Mammary epithelial cell (primary cell): Measurements from ENCODE around the gene TMEFF2.

Experiments
- EZH2 ChIP-seq: IDR thresholded peaks from 2 replicates; pipeline ENCODE4 v1.6.1; 2012; ENCODE audit warnings: low read length, inconsistent platforms, borderline replicate concordance
- TF ChIP-seq, protein P1 (sequence below), 2 donors: IDR thresholded peaks in 1 of 2; conservative IDR thresholded peaks in 1 of 2; 2 replicates each; pipeline ENCODE4 v1.5.1; 2011 to 2012; ENCODE audit warnings: inconsistent platforms in 2 of 2, low read length in 2 of 2, mild to moderate bottlenecking in 2 of 2, control low read depth in 1 of 2, low read depth in 1 of 2; ENCODE audit not compliant: insufficient read depth in 1 of 2; ENCODE audit errors: extremely low read depth in 1 of 2

- TF ChIP-seq, protein P1, sequence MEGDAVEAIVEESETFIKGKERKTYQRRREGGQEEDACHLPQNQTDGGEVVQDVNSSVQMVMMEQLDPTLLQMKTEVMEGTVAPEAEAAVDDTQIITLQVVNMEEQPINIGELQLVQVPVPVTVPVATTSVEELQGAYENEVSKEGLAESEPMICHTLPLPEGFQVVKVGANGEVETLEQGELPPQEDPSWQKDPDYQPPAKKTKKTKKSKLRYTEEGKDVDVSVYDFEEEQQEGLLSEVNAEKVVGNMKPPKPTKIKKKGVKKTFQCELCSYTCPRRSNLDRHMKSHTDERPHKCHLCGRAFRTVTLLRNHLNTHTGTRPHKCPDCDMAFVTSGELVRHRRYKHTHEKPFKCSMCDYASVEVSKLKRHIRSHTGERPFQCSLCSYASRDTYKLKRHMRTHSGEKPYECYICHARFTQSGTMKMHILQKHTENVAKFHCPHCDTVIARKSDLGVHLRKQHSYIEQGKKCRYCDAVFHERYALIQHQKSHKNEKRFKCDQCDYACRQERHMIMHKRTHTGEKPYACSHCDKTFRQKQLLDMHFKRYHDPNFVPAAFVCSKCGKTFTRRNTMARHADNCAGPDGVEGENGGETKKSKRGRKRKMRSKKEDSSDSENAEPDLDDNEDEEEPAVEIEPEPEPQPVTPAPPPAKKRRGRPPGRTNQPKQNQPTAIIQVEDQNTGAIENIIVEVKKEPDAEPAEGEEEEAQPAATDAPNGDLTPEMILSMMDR (conservative IDR thresholded peaks at IDR 0.05 in 1 of 2, IDR thresholded peaks at IDR 0.05 in 1 of 2; ENCODE audit: extremely low read depth in 1 of 2, insufficient read depth in 1 of 2, low read depth in 1 of 2, low read length in 2 of 2), result no peak
- TF ChIP-seq EZH2, result no peak
Measured at GRCh38 chr2:192064459-192064858, 130.3 kb downstream of the TMEFF2 start.
